Vagina (tissue), 2 donors: ENCODE data around the gene C2CD2. TPM values are rescaled to one million over a fixed set of nuclear protein-coding genes. Genes with fewer than 3 reads are reported as not detected.
"Not testable (repeated sequence)": the region's sequence is repeated elsewhere in the genome, so short reads cannot be mapped to it uniquely, and the experiment has no call there.

Experiments used
- DNase-seq, 2 donors: peaks; one replicate each; pipeline ENCODE4 v3.0.0-alpha.2; 2017; ENCODE audit errors: extremely low spot score in 2 of 2
- H3K27ac ChIP-seq: fragments of 200-600 bp; sonication (generic); one replicate; pipeline ENCODE4 v1.5.1; 2019
- H3K27me3 ChIP-seq: fragments of 200-600 bp; sonication (generic); one replicate; pipeline ENCODE4 v1.5.1; 2019
- H3K36me3 ChIP-seq, 2 donors: fragments of 200-600 bp; sonication (generic); one replicate each; pipeline ENCODE4 v1.5.1; 2017 to 2019
- H3K4me1 ChIP-seq: fragments of 200-600 bp; sonication (generic); one replicate; pipeline ENCODE4 v1.5.1; 2019
- H3K4me3 ChIP-seq, 2 donors: fragments of 200-600 bp; sonication (generic); 1 replicate in 1 of 2; 2 replicates in 1 of 2; pipeline ENCODE4 v1.5.1; 2016 to 2019
- H3K9me3 ChIP-seq: fragments of 200-600 bp; sonication (generic); one replicate; pipeline ENCODE4 v1.5.1; 2019
- CTCF ChIP-seq, 3 experiments: fragments of 450-650 bp in 2 of 3; fragments of 200-600 bp in 1 of 3; sonication (generic) in 1 of 3; IDR thresholded peaks; one replicate each; pipeline ENCODE4 v1.5.1; 2017 to 2019; ENCODE audit warnings: antibody characterized with exemption in 3 of 3, mild to moderate bottlenecking in 2 of 3, moderate library complexity in 2 of 3
- POLR2A ChIP-seq, 2 donors: fragments of 450-650 bp; IDR thresholded peaks; one replicate each; pipeline ENCODE4 v1.6.1; 2017; ENCODE audit warnings: antibody characterized with exemption in 2 of 2, mild to moderate bottlenecking in 2 of 2, moderate library complexity in 2 of 2
- POLR2AphosphoS5 ChIP-seq, 2 donors: sonication (generic); formaldehyde crosslinking; IDR thresholded peaks; one replicate each; pipeline ENCODE4 v1.9.0; 2017; ENCODE audit warnings: antibody characterized with exemption in 2 of 2, mild to moderate bottlenecking in 2 of 2, low read depth in 1 of 2; ENCODE audit not compliant: insufficient read depth in 1 of 2
- intact Hi-C: fragments of 100-400 bp; cut with DNase I; formaldehyde crosslinking; loops from one replicate; pipeline ENCODE4 v1.15.1; 2023
- total RNA-seq: library from RNA; depleted of rRNA; stranded (reverse); fragments of >200 nt; gene quantifications from one replicate; pipeline ENCODE4 v1.2.3, GENCODE V29; 2016

Gene C2CD2
- total RNA-seq, 1 donor from 2014 or later, result 36.1 TPM

DNA sequence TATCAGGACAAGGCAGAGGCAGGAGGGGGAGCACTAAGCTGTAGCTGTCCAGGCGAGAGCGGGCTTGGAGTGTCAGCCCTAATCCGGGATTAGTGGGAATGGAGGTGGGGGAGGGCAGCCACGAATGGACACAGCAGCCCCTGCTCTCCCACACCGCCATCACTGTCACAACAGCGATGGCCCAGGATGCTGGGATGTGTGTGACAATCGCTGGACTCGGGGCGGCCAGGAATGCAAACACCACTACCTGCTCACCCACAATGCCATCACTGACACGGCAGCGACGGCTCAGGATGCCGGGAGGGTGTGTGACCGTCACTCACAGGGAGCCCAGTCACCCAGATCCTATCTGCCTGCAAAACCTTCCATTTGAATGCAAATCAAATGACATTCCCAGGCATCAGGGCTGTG, 2.9 kb downstream of the C2CD2 start:
- Histone ChIP-seq H3K4me3 (no peak overlapping the region), H3K27me3 (no peaks in the 10 kb centered on the region), H3K4me1 (peaks cover 56% of the 10 kb centered on the region), H3K36me3 (no peaks in the 10 kb centered on the region), H3K27ac (no peak overlapping the region), H3K9me3 (no peaks in the 10 kb centered on the region)
- no peak for TF ChIP-seq CTCF (IDR thresholded peaks at IDR 0.05)
- TF ChIP-seq POLR2AphosphoS5 (IDR thresholded peaks at IDR 0.05; ENCODE audit: insufficient read depth in 1 of 2, low read depth in 1 of 2), result no peak
- no peak for TF ChIP-seq POLR2A (IDR thresholded peaks at IDR 0.05)
- DNase-seq, result no peak
- intact Hi-C loops, result loop anchor here (10.0 kb wide), 1 partner anchor 54 kb away; no protein-coding TSS in a partner anchor

GRCh38 chr21:41949631-41950030, 4.2 kb downstream of the C2CD2 start:
- not testable (repeated sequence) for H3K27me3 ChIP-seq, H3K4me3 ChIP-seq, H3K27ac ChIP-seq, H3K36me3 ChIP-seq, H3K9me3 ChIP-seq, DNase-seq
- intact Hi-C loops, result loop anchor here (10.0 kb wide), 1 partner anchor 55 kb away; no protein-coding TSS in a partner anchor
- H3K4me1 ChIP-seq, result peaks cover 56% of the 10 kb centered on the region

GRCh38 chr21:41948901-41949300, 4.9 kb downstream of the C2CD2 start:
- DNase-seq, result no peak
- no peaks in the 10 kb centered on the region for H3K36me3 ChIP-seq
- H3K27ac ChIP-seq, result no peak overlapping the region
- H3K9me3 ChIP-seq, result no peaks in the 10 kb centered on the region
- H3K4me1 ChIP-seq, result peaks cover 52% of the 10 kb centered on the region
- TF ChIP-seq POLR2A (IDR thresholded peaks at IDR 0.05) (no peak), CTCF (IDR thresholded peaks at IDR 0.05) (no peak), POLR2AphosphoS5 (IDR thresholded peaks at IDR 0.05; ENCODE audit: insufficient read depth in 1 of 2, low read depth in 1 of 2) (no peak)
- intact Hi-C loops, result no loop called here
- H3K27me3 ChIP-seq, result no peaks in the 10 kb centered on the region
- H3K4me3 ChIP-seq, result no peak overlapping the region

- no peaks in the 10 kb centered on the region for H3K9me3 ChIP-seq
- TF ChIP-seq CTCF (IDR thresholded peaks at IDR 0.05), result no peak
- no peak for TF ChIP-seq POLR2A (IDR thresholded peaks at IDR 0.05)
- TF ChIP-seq POLR2AphosphoS5 (IDR thresholded peaks at IDR 0.05; ENCODE audit: insufficient read depth in 1 of 2, low read depth in 1 of 2), result peak in 1 of 2 donors; percentile 35
- DNase-seq, result no peak
- no peaks in the 10 kb centered on the region for H3K36me3 ChIP-seq
- intact Hi-C loops, result no loop called here
- no peaks in the 10 kb centered on the region for H3K27me3 ChIP-seq
- peak overlapping the region; percentile 43 for H3K27ac ChIP-seq
- peaks cover 50% of the 10 kb centered on the region for H3K4me1 ChIP-seq
- H3K4me3 ChIP-seq, result peak overlapping the region in 1 of 2 donors; percentile 18
These were observed 5.5 kb downstream of the C2CD2 start for GRCh38 chr21:41948078-41948895.

GRCh38 chr21:41945982-41946381, 7.8 kb downstream of the C2CD2 start:
- Histone ChIP-seq H3K36me3 (no peaks in the 10 kb centered on the region), H3K4me3 (no peak overlapping the region), H3K4me1 (peaks cover 27% of the 10 kb centered on the region), H3K9me3 (no peaks in the 10 kb centered on the region), H3K27me3 (no peaks in the 10 kb centered on the region), H3K27ac (no peak overlapping the region)
- DNase-seq, result no peak
- intact Hi-C loops, result no loop called here
- TF ChIP-seq POLR2A (IDR thresholded peaks at IDR 0.05) (no peak), CTCF (IDR thresholded peaks at IDR 0.05) (no peak), POLR2AphosphoS5 (IDR thresholded peaks at IDR 0.05; ENCODE audit: insufficient read depth in 1 of 2, low read depth in 1 of 2) (no peak)
